Esophagus squamous epithelium (tissue), 5 donors: ENCODE measurements around the gene ICA1. TPM values are rescaled to one million over a fixed set of nuclear protein-coding genes. Genes with fewer than 3 reads are reported as not detected.
"Not testable (repeated sequence)": the region's sequence is repeated elsewhere in the genome, so short reads cannot be mapped to it uniquely, and the experiment has no call there.

Experiments used
- DNase-seq: peaks from one replicate; lab custom pipeline; 2025; lab: John Stamatoyannopoulos, UW
- H3K27ac ChIP-seq, 4 donors: fragments of 200-600 bp; sonication (generic); one replicate each; pipeline ENCODE4 v1.5.1; 2016 to 2019; ENCODE audit warnings: mild to moderate bottlenecking in 1 of 4
- H3K27me3 ChIP-seq, 4 donors: fragments of 200-600 bp; sonication (generic); 1 replicate in 3 of 4; 2 replicates in 1 of 4; pipeline versions ENCODE4 v1.5.1 to v1.6.0; 2017 to 2021; ENCODE audit warnings: antibody characterized with exemption in 1 of 4
- H3K36me3 ChIP-seq, 3 donors: fragments of 200-600 bp; sonication (generic); one replicate each; pipeline ENCODE4 v1.5.1; 2016 to 2019
- H3K4me1 ChIP-seq, 3 donors: fragments of 200-600 bp; sonication (generic); one replicate each; pipeline ENCODE4 v1.5.1; 2017 to 2019
- H3K4me3 ChIP-seq, 4 donors: fragments of 200-600 bp; sonication (generic); 1 replicate in 3 of 4; 2 replicates in 1 of 4; pipeline ENCODE4 v1.5.1; 2016 to 2019; ENCODE audit warnings: mild to moderate bottlenecking in 2 of 4, moderate library complexity in 1 of 4
- H3K9me3 ChIP-seq, 3 donors: fragments of 200-600 bp; sonication (generic); one replicate each; pipeline ENCODE4 v1.5.1; 2016 to 2019
- POLR2A ChIP-seq, 4 donors: fragments of 450-650 bp; IDR thresholded peaks; one replicate each; pipeline ENCODE4 v1.6.1; 2017; ENCODE audit warnings: antibody characterized with exemption in 4 of 4, mild to moderate bottlenecking in 4 of 4, moderate library complexity in 3 of 4
- WGBS, 2 donors: methylation state at CpG; one replicate each; pipeline ENCODE4 v1.1.5; 2018; 5-methylcytosine and 5-hydroxymethylcytosine counted together
- intact Hi-C: fragments of 100-400 bp; cut with DNase I; formaldehyde crosslinking; loops from one replicate; pipeline ENCODE4 v1.15.0; 2022
- total RNA-seq, 4 donors: library from RNA; depleted of rRNA; stranded (reverse); fragments of >200 nt; gene quantifications; one replicate each; pipeline ENCODE4 v1.1.0, GENCODE V29; 2016
- TF ChIP-seq, protein P1 (sequence below), 6 experiments: fragments of 450-650 bp in 4 of 6; fragments of 200-600 bp in 2 of 6; sonication (generic) in 2 of 6; IDR thresholded peaks; one replicate each; pipeline ENCODE4 v1.5.1; 2016 to 2019; ENCODE audit warnings: antibody characterized with exemption in 6 of 6, mild to moderate bottlenecking in 4 of 6, moderate library complexity in 4 of 6
- donor health status: DM: yes; HTN: yes; CAD: no.

Gene ICA1
- total RNA-seq, 4 donors from 2014 or later: 5.6 to 12.6 (median 9.6) TPM

GRCh38 chr7:8105449-8106095 is 156.4 kb downstream of the ICA1 start:
- H3K9me3 ChIP-seq: no peaks in the 10 kb centered on the region
- H3K4me1 ChIP-seq: no peaks in the 10 kb centered on the region
- no peaks in the 10 kb centered on the region for H3K27me3 ChIP-seq
- no peak overlapping the region for H3K27ac ChIP-seq
- DNase-seq: no peak
- intact Hi-C loops: no loop called here
- WGBS, 2 donors: 58 to 59% methylated on average over 4 of the region's 4 CpGs
- TF ChIP-seq, protein P1, sequence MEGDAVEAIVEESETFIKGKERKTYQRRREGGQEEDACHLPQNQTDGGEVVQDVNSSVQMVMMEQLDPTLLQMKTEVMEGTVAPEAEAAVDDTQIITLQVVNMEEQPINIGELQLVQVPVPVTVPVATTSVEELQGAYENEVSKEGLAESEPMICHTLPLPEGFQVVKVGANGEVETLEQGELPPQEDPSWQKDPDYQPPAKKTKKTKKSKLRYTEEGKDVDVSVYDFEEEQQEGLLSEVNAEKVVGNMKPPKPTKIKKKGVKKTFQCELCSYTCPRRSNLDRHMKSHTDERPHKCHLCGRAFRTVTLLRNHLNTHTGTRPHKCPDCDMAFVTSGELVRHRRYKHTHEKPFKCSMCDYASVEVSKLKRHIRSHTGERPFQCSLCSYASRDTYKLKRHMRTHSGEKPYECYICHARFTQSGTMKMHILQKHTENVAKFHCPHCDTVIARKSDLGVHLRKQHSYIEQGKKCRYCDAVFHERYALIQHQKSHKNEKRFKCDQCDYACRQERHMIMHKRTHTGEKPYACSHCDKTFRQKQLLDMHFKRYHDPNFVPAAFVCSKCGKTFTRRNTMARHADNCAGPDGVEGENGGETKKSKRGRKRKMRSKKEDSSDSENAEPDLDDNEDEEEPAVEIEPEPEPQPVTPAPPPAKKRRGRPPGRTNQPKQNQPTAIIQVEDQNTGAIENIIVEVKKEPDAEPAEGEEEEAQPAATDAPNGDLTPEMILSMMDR (IDR thresholded peaks at IDR 0.05): no peak
- no peak for TF ChIP-seq POLR2A (IDR thresholded peaks at IDR 0.05)
- H3K36me3 ChIP-seq: no peaks in the 10 kb centered on the region
- no peak overlapping the region for H3K4me3 ChIP-seq

- DNase-seq: no peak
- Histone ChIP-seq H3K4me1 (no peaks in the 10 kb centered on the region), H3K27ac (no peak overlapping the region), H3K27me3 (no peaks in the 10 kb centered on the region), H3K9me3 (no peaks in the 10 kb centered on the region), H3K4me3 (no peak overlapping the region), H3K36me3 (no peaks in the 10 kb centered on the region)
- intact Hi-C loops: no loop called here
- 78 to 89% methylated on average over 8 to 9 of the region's 9 CpGs for WGBS, 2 donors
- no peak for TF ChIP-seq POLR2A (IDR thresholded peaks at IDR 0.05)
- TF ChIP-seq, protein P1 (IDR thresholded peaks at IDR 0.05): no peak
Observed at GRCh38 chr7:8103282-8103681, 158.7 kb downstream of the ICA1 start.

GRCh38 chr7:8101292-8101691 is 160.7 kb downstream of the ICA1 start:
- 80 to 84% methylated on average over 4 of the region's 4 CpGs for WGBS, 2 donors
- H3K36me3 ChIP-seq, H3K4me1 ChIP-seq, intact Hi-C loops, H3K27ac ChIP-seq, H3K9me3 ChIP-seq, H3K27me3 ChIP-seq, H3K4me3 ChIP-seq, DNase-seq: not testable (repeated sequence)

DNA sequence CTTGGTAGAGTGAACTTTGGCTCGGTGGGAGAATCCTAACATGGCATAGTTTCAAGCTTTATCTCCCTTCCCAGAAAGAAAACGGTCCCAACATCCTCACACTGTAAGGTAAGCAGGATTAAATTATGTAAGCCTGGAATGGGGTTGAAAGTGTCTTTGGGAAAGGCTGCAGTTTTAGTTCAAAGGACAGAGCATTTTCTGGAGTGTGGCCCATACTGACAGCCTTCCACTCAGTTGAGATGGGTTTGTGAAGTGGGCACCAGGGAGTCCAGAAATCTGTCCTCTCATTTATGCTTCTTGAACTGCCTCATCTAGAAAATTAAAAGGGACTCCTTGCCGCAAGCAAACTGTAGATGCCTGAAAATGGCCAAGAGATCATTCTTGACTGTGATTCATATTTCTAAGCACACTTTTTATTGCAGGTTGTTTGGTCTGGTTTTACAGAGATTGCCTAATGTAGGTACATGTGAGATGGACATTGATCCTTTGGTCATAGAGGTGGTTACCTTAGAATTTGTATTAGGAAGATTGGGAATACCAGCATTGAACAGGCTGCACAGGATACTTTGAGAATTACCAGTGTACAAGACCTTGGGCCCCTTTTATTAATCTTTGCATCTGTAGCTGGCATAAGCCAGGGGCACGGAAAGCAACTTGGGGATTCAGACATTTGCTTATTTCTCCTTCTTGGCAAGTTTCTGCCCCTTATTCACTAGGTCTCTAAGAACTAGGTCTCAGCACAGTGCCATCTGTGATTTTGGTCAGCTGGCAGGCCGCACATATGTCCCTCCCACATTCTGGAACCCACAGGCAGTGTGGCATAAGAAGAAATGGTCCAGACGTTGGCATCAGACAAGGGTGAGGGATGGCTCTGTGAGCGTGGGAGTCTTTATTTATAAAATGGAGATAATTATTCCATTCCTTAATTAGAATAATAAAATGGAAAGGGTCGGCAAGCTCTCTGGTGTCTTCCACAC is 167.5 kb downstream of the ICA1 start:
- intact Hi-C loops: no loop called here
- Histone ChIP-seq H3K36me3 (no peaks in the 10 kb centered on the region), H3K4me3 (no peak overlapping the region), H3K9me3 (no peaks in the 10 kb centered on the region), H3K27me3 (no peaks in the 10 kb centered on the region), H3K4me1 (no peaks in the 10 kb centered on the region), H3K27ac (no peak overlapping the region)
- DNase-seq: no peak
- 81 to 89% methylated on average over 8 of the region's 8 CpGs for WGBS, 2 donors
- TF ChIP-seq POLR2A (IDR thresholded peaks at IDR 0.05): no peak
- TF ChIP-seq, protein P1 (IDR thresholded peaks at IDR 0.05): no peak

DNA sequence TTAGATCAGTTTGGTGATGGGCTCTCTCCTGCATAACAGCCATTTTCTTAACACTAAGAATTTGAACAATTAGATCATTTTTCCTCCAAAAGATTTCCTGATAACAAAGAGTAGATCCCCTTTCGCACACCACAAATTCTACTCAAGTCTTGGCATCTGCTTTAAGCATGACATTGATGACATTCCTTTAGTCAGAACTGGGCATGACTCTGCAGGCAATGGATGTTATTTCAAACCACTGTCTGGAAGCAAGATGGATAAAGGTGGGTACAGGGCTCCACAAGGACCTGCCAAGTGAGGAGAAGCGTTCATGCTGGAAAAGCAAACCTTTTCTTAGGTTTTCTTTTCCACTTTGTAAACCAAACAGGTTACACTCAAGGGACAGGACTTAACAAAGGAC is 169.8 kb downstream of the ICA1 start:
- Histone ChIP-seq H3K4me1 (no peaks in the 10 kb centered on the region), H3K9me3 (no peaks in the 10 kb centered on the region), H3K36me3 (peaks cover 0 to 1% (median 0%) of the 10 kb centered on the region in 3 donors), H3K27me3 (no peaks in the 10 kb centered on the region), H3K27ac (no peak overlapping the region), H3K4me3 (no peak overlapping the region)
- TF ChIP-seq POLR2A (IDR thresholded peaks at IDR 0.05): no peak
- WGBS, 2 donors: 40 to 55% methylated on average over 2 of the region's 2 CpGs
- no peak for DNase-seq
- intact Hi-C loops: no loop called here
